Measurements from ENCODE around the gene KRTAP29-1. TPM values are rescaled to one million over a fixed set of nuclear protein-coding genes. Genes with fewer than 3 reads are reported as not detected.

KRTAP29-1 gene
- polyA plus RNA-seq, 1 donor (not counting 4 experiments of a cell fraction or from before 2014, with no cell fraction given), result not detected

DNA sequence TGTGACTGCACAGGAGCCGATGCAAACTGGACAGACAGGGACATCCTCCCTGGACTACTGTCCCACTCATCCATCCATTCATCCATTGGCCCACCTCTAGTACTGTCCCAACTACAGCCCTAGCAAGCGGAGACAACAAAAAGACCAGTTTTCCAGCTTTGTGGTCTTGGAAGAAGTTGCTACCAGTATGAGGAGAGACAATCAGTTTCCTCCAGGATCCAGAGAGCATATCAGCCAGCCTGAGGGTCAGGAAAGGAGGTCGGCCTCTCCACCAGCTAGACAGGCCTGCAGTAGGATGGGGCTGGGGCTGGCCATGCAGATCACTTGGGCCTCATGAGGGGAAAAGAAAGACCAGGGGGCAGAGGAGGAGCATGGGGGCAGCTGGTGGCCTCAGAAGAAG lies 31.2 kb upstream of the KRTAP29-1 start:
- H2AFZ ChIP-seq (ENCODE audit: control insufficient read depth, low read length), result no peak overlapping the region
- H3K79me2 ChIP-seq (ENCODE audit: control insufficient read depth, insufficient read depth, low read length), result no peaks in the 10 kb centered on the region
- no peaks in the 10 kb centered on the region for H4K20me1 ChIP-seq (ENCODE audit: control insufficient read depth, extremely low read depth, insufficient read depth, low read length)
- TF ChIP-seq EZH2 (IDR thresholded peaks at IDR 0.05; ENCODE audit: low read length) (no peak), CTCF (optimal IDR thresholded peaks at IDR 0.05 in 1 of 3, IDR thresholded peaks at IDR 0.05 in 1 of 3, conservative IDR thresholded peaks at IDR 0.05 in 1 of 3; ENCODE audit: extremely low read depth in 1 of 3, insufficient read depth in 2 of 3, low read length in 3 of 3) (no peak)
- no peaks in the 10 kb centered on the region for H3K36me3 ChIP-seq (ENCODE audit: control insufficient read depth in 2 of 2, extremely low read depth in 1 of 2, insufficient read depth in 2 of 2, low read length in 2 of 2)
- no peaks in the 10 kb centered on the region for H3K9me3 ChIP-seq (ENCODE audit: control insufficient read depth, low read depth, low read length)
- H3K27me3 ChIP-seq (ENCODE audit: control insufficient read depth, extremely low read depth, insufficient read depth, low read length), result no peaks in the 10 kb centered on the region
- H3K4me2 ChIP-seq (ENCODE audit: control insufficient read depth, extremely low read depth, insufficient read depth, low read depth, low read length), result no peak overlapping the region
- peaks cover 4% of the 10 kb centered on the region for H3K4me1 ChIP-seq (ENCODE audit: control insufficient read depth, extremely low read depth, insufficient read depth, low read length)
- dilution Hi-C loops (cut with MboI; ENCODE audit: extremely low pct_ligation_motif_present, low sequenced_read_pairs), result no loop called here
- DNase-seq (ENCODE audit: low read depth, low spot score), result no peak
- no peak overlapping the region for H3K27ac ChIP-seq (ENCODE audit: control insufficient read depth, insufficient read depth, low read length)
- no peak for FAIRE-seq
- H3K9ac ChIP-seq (ENCODE audit: control insufficient read depth, extremely low read depth, insufficient read depth, low read length), result no peak overlapping the region
- no peak overlapping the region for H3K4me3 ChIP-seq (ENCODE audit: control insufficient read depth in 2 of 3, extremely low read depth in 1 of 3, insufficient read depth in 2 of 3, low read depth in 1 of 3, low read length in 3 of 3)
- H3K9me1 ChIP-seq (ENCODE audit: control insufficient read depth, extremely low read depth, insufficient read depth, low read length), result no peaks in the 10 kb centered on the region

DNA sequence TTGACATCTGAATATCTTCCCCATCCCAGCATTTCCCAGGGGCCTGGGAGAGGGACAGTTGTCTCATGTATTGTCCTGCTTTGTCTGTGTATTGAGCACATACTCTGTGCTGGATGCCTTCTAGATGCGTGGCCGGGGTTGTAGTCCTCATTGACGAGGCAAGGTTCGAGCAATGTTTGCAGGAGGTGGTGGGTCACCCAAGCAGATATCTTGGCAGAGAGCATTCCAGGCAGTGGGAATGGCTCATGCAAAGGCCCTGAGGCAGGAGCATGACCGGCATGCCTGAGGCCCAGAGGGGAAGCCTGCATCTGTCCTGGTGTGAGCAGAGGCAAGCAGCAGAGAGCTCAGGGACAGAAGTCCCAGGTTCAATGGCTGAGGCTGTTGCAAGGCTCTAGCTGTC lies 30.4 kb upstream of the KRTAP29-1 start:
- Histone ChIP-seq H3K4me3 (ENCODE audit: control insufficient read depth in 2 of 3, extremely low read depth in 1 of 3, insufficient read depth in 2 of 3, low read depth in 1 of 3, low read length in 3 of 3) (no peak overlapping the region), H3K36me3 (ENCODE audit: control insufficient read depth in 2 of 2, extremely low read depth in 1 of 2, insufficient read depth in 2 of 2, low read length in 2 of 2) (no peaks in the 10 kb centered on the region), H3K9me1 (ENCODE audit: control insufficient read depth, extremely low read depth, insufficient read depth, low read length) (no peaks in the 10 kb centered on the region), H3K4me2 (ENCODE audit: control insufficient read depth, extremely low read depth, insufficient read depth, low read depth, low read length) (no peak overlapping the region), H2AFZ (ENCODE audit: control insufficient read depth, low read length) (no peak overlapping the region), H3K27ac (ENCODE audit: control insufficient read depth, insufficient read depth, low read length) (no peak overlapping the region), H3K27me3 (ENCODE audit: control insufficient read depth, extremely low read depth, insufficient read depth, low read length) (no peaks in the 10 kb centered on the region), H4K20me1 (ENCODE audit: control insufficient read depth, extremely low read depth, insufficient read depth, low read length) (no peaks in the 10 kb centered on the region), H3K9me3 (ENCODE audit: control insufficient read depth, low read depth, low read length) (no peaks in the 10 kb centered on the region), H3K79me2 (ENCODE audit: control insufficient read depth, insufficient read depth, low read length) (no peaks in the 10 kb centered on the region), H3K9ac (ENCODE audit: control insufficient read depth, extremely low read depth, insufficient read depth, low read length) (no peak overlapping the region), H3K4me1 (ENCODE audit: control insufficient read depth, extremely low read depth, insufficient read depth, low read length) (no peaks in the 10 kb centered on the region)
- DNase-seq (ENCODE audit: low read depth, low spot score) (no peak), FAIRE-seq (no peak)
- TF ChIP-seq EZH2 (IDR thresholded peaks at IDR 0.05; ENCODE audit: low read length) (no peak), CTCF (optimal IDR thresholded peaks at IDR 0.05 in 1 of 3, IDR thresholded peaks at IDR 0.05 in 1 of 3, conservative IDR thresholded peaks at IDR 0.05 in 1 of 3; ENCODE audit: extremely low read depth in 1 of 3, insufficient read depth in 2 of 3, low read length in 3 of 3) (no peak)
- dilution Hi-C loops (cut with MboI; ENCODE audit: extremely low pct_ligation_motif_present, low sequenced_read_pairs), result no loop called here
